Fibroblast of skin of left quadriceps (primary cell): ENCODE measurements around the gene PAPPA2.
A peak's percentile ranks its signal among the peaks of the same experiment; 100 is the strongest.
"Not testable (repeated sequence)": the region's sequence is repeated elsewhere in the genome, so short reads cannot be mapped to it uniquely, and the experiment has no call there.

Experiments used
- DNase-seq, 2 experiments: peaks; one replicate each; pipeline ENCODE4 v3.0.0-alpha.2; 2013; ENCODE audit warnings: low read depth in 2 of 2

PAPPA2 gene

DNA sequence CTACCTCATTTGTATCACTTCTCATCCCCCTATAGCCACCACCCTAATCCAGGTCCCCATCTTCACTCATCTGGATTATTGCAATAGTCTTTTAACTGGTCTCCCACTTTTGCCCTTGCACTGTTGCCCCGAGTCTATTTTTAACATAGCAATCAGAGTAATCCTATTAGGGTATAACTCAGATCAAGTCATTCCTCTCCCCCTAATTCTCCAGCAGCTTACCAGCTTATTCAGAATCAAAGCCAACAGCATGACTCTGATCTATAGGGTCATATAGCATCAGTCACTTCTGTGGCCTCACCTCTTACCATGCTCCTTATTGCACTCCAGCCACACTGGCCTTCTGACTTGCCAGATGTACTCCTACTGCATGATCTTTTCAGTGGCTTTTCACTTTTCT, 140.7 kb downstream of the PAPPA2 start:
- DNase-seq: no peak

- DNase-seq: no peak
Observed at GRCh38 chr1:176604461-176604860, 141.5 kb downstream of the PAPPA2 start.

DNA sequence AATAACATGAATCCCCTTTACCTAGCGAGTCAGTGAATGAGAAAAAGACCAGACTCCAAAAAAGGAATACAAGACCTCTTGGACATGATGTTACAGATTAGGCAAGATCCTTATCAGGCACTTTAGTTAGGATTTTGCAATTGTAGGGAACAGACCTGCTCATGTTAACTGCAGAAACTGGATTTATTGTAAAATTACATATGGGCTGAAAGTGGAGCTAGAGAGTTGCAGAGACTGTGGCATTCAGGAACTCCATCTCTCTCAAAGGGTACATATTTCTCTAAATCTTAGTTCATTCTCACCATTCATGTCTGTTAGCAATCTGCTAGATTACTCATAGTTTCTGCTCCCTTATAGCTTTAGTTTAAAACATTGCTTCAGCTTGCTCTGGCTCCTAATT, 142.2 kb downstream of the PAPPA2 start:
- DNase-seq: peak in 1 of 2 experiments; percentile 42

- peak in 1 of 2 experiments; percentile 46 for DNase-seq
Observed at GRCh38 chr1:176609556-176610408, 146.8 kb downstream of the PAPPA2 start.

DNA sequence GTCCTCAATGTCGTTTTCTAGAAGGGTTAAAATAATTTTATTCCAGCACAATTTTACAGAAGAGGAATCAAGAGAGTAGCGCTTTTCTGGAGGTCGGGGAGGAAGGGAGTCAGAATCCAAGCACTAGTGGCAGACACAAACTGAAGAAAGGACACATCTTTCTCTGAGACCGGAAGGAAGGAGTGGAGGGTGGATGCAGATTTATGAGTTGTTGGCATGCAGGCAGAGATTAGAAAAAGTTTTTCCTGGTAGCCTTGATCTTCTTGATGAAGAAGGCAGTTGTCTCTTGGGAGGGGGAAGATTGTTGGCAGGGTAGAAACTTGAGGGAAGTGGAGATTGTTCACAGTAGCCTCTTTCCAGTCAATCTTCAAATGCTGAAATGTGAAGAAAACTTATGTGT, 149.8 kb downstream of the PAPPA2 start:
- no peak for DNase-seq

- DNase-seq: peak in 1 of 2 experiments; percentile 38
Observed at GRCh38 chr1:176617881-176618280, 154.9 kb downstream of the PAPPA2 start.

DNA sequence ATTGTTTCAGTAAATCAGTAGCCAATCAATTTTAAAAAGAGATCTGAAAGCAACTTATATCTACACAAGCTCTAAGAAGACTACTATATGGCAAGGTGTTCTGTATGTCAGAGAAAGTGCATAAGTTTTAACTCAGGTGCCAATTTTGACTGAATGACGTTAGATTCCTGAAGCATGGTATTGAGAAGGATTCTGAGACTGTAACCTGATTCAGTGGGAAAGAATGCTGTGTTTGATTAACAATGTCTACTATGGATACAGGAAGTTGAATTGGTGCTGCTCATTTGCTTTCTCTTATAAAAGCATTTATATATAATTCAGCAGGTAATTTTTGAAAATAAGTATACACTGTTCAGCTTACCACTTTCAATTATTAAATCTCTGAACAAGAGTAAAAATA, 156.3 kb downstream of the PAPPA2 start:
- DNase-seq: no peak

GRCh38 chr1:176625365-176625764, 162.4 kb downstream of the PAPPA2 start:
- no peak for DNase-seq

- no peak for DNase-seq
Observed at GRCh38 chr1:176626572-176627061, 163.6 kb downstream of the PAPPA2 start.

- DNase-seq: no peak
Observed at GRCh38 chr1:176628775-176629174, 165.8 kb downstream of the PAPPA2 start.

- not testable (repeated sequence) for DNase-seq
Observed at GRCh38 chr1:176634733-176635132, 171.8 kb downstream of the PAPPA2 start.

GRCh38 chr1:176638713-176639526, 175.9 kb downstream of the PAPPA2 start:
- no peak for DNase-seq

- peak; percentile 51 to 58 for DNase-seq
Observed at GRCh38 chr1:176643536-176643935, 180.6 kb downstream of the PAPPA2 start.

- no peak for DNase-seq
Observed at GRCh38 chr1:176648556-176648955, 185.6 kb downstream of the PAPPA2 start.

DNA sequence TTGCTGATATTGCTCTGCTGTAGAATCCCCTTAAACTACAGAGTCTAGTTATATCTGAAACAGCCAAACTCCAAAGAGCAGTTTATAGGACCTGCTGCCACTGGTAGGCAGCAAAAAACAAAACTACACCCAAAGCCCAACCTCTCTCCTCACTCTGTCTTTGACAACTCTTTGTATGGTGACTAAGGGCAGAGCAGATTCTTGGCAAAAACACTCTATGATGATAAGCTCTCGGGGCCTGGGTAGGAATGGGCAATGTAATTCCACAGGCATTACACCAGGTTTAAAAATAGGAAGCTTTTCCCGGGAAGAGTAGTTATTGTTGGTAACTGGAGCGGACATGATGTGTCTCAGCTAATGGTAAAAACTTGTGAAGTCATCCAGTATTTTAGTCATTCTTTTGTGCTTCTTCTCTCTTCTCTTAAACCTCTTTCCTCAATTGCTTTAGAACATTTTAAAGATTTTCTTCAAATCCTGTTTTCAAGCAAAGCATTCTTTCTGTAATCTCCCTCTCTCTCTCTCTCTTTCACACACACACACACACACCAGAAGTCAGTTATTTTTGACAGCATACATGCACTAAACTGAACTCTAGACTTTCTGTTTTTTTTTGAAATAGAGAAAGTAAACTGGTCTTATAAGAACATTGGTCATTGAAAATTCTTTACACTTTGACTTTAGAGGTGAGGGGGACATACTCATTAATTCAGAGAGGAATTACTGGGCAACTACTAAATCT, 193.5 kb downstream of the PAPPA2 start:
- DNase-seq: peak; percentile 84 to 86

GRCh38 chr1:176669782-176670181, 206.8 kb downstream of the PAPPA2 start:
- DNase-seq: no peak

GRCh38 chr1:176670853-176671252, 207.9 kb downstream of the PAPPA2 start:
- DNase-seq: no peak

GRCh38 chr1:176682830-176683535, 220.0 kb downstream of the PAPPA2 start:
- no peak for DNase-seq

GRCh38 chr1:176691251-176692228, 228.6 kb downstream of the PAPPA2 start:
- DNase-seq: peak; percentile 7 to 18

DNA sequence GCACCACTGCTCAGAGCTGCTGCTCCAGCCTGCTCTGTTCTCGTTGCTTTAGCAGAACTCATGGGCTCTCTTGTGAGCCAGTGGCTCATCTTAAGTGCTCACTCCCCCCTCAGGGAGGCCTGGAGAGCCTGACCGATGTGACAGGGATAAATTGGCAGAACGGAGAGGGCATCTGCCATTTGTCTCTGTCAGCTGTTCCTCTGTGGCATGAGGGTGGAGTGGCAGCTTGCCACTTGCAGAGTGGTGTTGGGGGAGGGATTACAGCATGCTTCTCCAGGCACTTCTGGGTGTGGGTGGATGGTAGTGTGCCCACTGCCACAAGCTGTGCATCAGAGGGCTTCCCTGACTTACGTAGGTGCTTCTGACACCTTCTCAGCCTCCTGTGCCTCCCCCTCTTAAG, 229.5 kb downstream of the PAPPA2 start:
- no peak for DNase-seq
